Endothelial cell of umbilical vein (primary cell): Measurements from ENCODE around the gene IRF5. TPM values are rescaled to one million over a fixed set of nuclear protein-coding genes. Genes with fewer than 3 reads are reported as not detected.

Experiments
- BruUV-seq: library from RNA; stranded (reverse); fragments of 400-500 nt; replicated peaks from 2 replicates; lab custom pipeline; 2021; lab: Mats Ljungman, UMichigan
- CTCF ChIA-PET: fragments of 300-600, 350-600 bp; sonication (Branson Sonifier 250); formaldehyde crosslinking; loops from one replicate; lab custom pipeline; 2021; ENCODE audit warnings: antibody characterized with exemption, inconsistent platforms; lab: Charles Lee
- POLR2A ChIA-PET: fragments of 300-600, 350-600 bp; sonication (Branson Sonifier 250); formaldehyde crosslinking; loops from one replicate; lab custom pipeline; 2021; ENCODE audit warnings: antibody characterized with exemption, inconsistent platforms; lab: Charles Lee
- DNase-seq: peaks from one replicate; pipeline ENCODE4 v3.0.0-alpha.2; 2011; ENCODE audit warnings: low read depth, low spot score
- FAIRE-seq: peaks from 2 replicates; lab custom pipeline; 2011; peaks lifted over from hg19 to GRCh38; lab: Jason Lieb, UNC
- H2AFZ ChIP-seq: 2 replicates; pipeline ENCODE4 v1.6.0; 2012; ENCODE audit warnings: low read depth, low read length, control low read depth, inconsistent platforms
- H3K27ac ChIP-seq: 2 replicates; pipeline ENCODE4 v1.5.1; 2011; ENCODE audit warnings: low read depth, mild to moderate bottlenecking, control low read depth, low read length, moderate library complexity; ENCODE audit not compliant: insufficient read depth
- H3K27me3 ChIP-seq, 2 experiments: 2 replicates each; pipeline versions ENCODE4 v1.6.0 to v1.6.1; 2011; ENCODE audit warnings: low read length in 2 of 2, mixed read lengths in 1 of 2; ENCODE audit not compliant: control insufficient read depth in 2 of 2, insufficient read depth in 2 of 2
- H3K36me3 ChIP-seq, 2 experiments: 2 replicates in 1 of 2; 3 replicates in 1 of 2; pipeline ENCODE4 v1.5.1; 2011; ENCODE audit warnings: low read length in 2 of 2, mild to moderate bottlenecking in 1 of 2, moderate library complexity in 1 of 2; ENCODE audit not compliant: control insufficient read depth in 2 of 2, insufficient read depth in 2 of 2; ENCODE audit errors: extremely low read depth in 1 of 2
- H3K4me1 ChIP-seq: 3 replicates; pipeline ENCODE4 v1.5.1; 2011; ENCODE audit warnings: mild to moderate bottlenecking, low read length; ENCODE audit not compliant: control insufficient read depth, insufficient read depth; ENCODE audit errors: extremely low read depth
- H3K4me2 ChIP-seq: 2 replicates; pipeline ENCODE4 v1.6.1; 2011; ENCODE audit warnings: low read length, control low read depth, mixed read lengths; ENCODE audit not compliant: insufficient read depth
- H3K4me3 ChIP-seq, 3 experiments: fragments of 200-600 bp in 1 of 3; sonication (generic), shearing (Covaris generic) in 1 of 3; replicated peaks in 1 of 3; 2 replicates each; pipeline ENCODE4 v1.5.1; 2011 to 2016; ENCODE audit warnings: control low read depth in 3 of 3, low read length in 3 of 3, mild to moderate bottlenecking in 2 of 3, inconsistent platforms in 1 of 3, low read depth in 1 of 3, moderate library complexity in 1 of 3; ENCODE audit not compliant: insufficient read depth in 1 of 3
- H3K79me2 ChIP-seq: 2 replicates; pipeline ENCODE4 v1.6.0; 2012; ENCODE audit warnings: low read length, inconsistent platforms; ENCODE audit not compliant: control insufficient read depth, insufficient read depth
- H3K9ac ChIP-seq: replicated peaks from 2 replicates; pipeline ENCODE3; 2011; ENCODE audit warnings: low read length, control low read depth; ENCODE audit not compliant: insufficient read depth; ENCODE audit errors: extremely low read depth
- H3K9me1 ChIP-seq: replicated peaks from 3 replicates; pipeline ENCODE4 v1.6.0; 2011; ENCODE audit warnings: mild to moderate bottlenecking, low read length; ENCODE audit not compliant: control insufficient read depth, insufficient read depth; ENCODE audit errors: extremely low read depth
- H3K9me3 ChIP-seq: replicated peaks from 2 replicates; pipeline ENCODE4 v1.5.1; 2012; ENCODE audit warnings: low read length, inconsistent platforms; ENCODE audit not compliant: control insufficient read depth, insufficient read depth
- H4K20me1 ChIP-seq: replicated peaks from 2 replicates; pipeline ENCODE3; 2011; ENCODE audit warnings: mild to moderate bottlenecking, low read length; ENCODE audit not compliant: control insufficient read depth, insufficient read depth; ENCODE audit errors: extremely low read depth
- CTCF ChIP-seq, 2 donors: IDR thresholded peaks; 1 replicate in 1 of 2; 2 replicates in 1 of 2; pipeline ENCODE4 v1.5.1; 2011; ENCODE audit warnings: low read length in 2 of 2, mild to moderate bottlenecking in 2 of 2, moderate library complexity in 2 of 2, control low read depth in 1 of 2, inconsistent platforms in 1 of 2, low read depth in 1 of 2; ENCODE audit not compliant: insufficient read depth in 1 of 2; ENCODE audit errors: extremely low read depth in 1 of 2
- EZH2 ChIP-seq: IDR thresholded peaks from 2 replicates; pipeline ENCODE4 v1.6.1; 2012; ENCODE audit warnings: borderline replicate concordance, low read depth, mild to moderate bottlenecking, moderate library complexity, low read length, inconsistent platforms; ENCODE audit not compliant: severe bottlenecking
- FOS ChIP-seq: IDR thresholded peaks from 2 replicates; pipeline ENCODE4 v1.6.1; 2011; ENCODE audit warnings: mild to moderate bottlenecking, low read length, moderate library complexity, borderline replicate concordance; ENCODE audit not compliant: insufficient read depth
- GATA2 ChIP-seq: IDR thresholded peaks from 2 replicates; pipeline ENCODE4 v1.7.0; 2011; ENCODE audit warnings: low read depth, mild to moderate bottlenecking, moderate library complexity, mixed read lengths, low read length; ENCODE audit not compliant: insufficient read length, insufficient read depth
- JUN ChIP-seq: IDR thresholded peaks from 2 replicates; pipeline ENCODE4 v1.6.1; 2011; ENCODE audit warnings: borderline replicate concordance, low read depth; ENCODE audit not compliant: insufficient read length, insufficient read depth
- MAX ChIP-seq: IDR thresholded peaks from 2 replicates; pipeline ENCODE4 v1.6.1; 2011; ENCODE audit not compliant: insufficient read depth, insufficient read length
- MYC ChIP-seq: IDR thresholded peaks from one replicate; pipeline ENCODE4 v1.6.1; 2011; ENCODE audit warnings: mild to moderate bottlenecking, low read depth, low read length
- POLR2A ChIP-seq: IDR thresholded peaks from 2 replicates; pipeline ENCODE4 v1.6.1; 2012; ENCODE audit warnings: low read depth, mild to moderate bottlenecking, control low read depth, low read length
- POLR2AphosphoS5 ChIP-seq: IDR thresholded peaks from 2 replicates; pipeline ENCODE4 v1.6.1; 2012; ENCODE audit warnings: low read depth, mild to moderate bottlenecking, control low read depth, low read length, moderate library complexity; ENCODE audit not compliant: insufficient read depth
- dilution Hi-C: fragments of 300-500 bp; cut with MboI; formaldehyde crosslinking; loops from one replicate; pipeline ENCODE4 v1.15.0; 2019; ENCODE audit warnings: low sequenced_read_pairs; ENCODE audit not compliant: extremely low pct_ligation_motif_present
- intact Hi-C: fragments of 100-400 bp; cut with micrococcal nuclease; formaldehyde crosslinking; loops from one replicate; pipeline ENCODE4 v1.10.0; 2022
- polyA plus RNA-seq, 4 experiments: library from polyadenylated mRNA; depleted of rRNA in 3 of 4; stranded (reverse) in 3 of 4; unstranded in 1 of 4; fragments of >200 nt; gene quantifications; 2 replicates each; pipeline versions ENCODE4 v1.2.1 to v1.2.3, GENCODE V29; 2011 to 2012; ENCODE audit warnings: missing spikeins in 1 of 4
- total RNA-seq: library from RNA; stranded (reverse); gene quantifications from 2 replicates; pipeline ENCODE4 v1.2.3, GENCODE V29; 2021

Gene IRF5
- total and polyA plus RNA-seq, 2 donors (not counting 3 experiments of a cell fraction or from before 2014, with no cell fraction given), result 0.31 to 0.36 TPM

DNA sequence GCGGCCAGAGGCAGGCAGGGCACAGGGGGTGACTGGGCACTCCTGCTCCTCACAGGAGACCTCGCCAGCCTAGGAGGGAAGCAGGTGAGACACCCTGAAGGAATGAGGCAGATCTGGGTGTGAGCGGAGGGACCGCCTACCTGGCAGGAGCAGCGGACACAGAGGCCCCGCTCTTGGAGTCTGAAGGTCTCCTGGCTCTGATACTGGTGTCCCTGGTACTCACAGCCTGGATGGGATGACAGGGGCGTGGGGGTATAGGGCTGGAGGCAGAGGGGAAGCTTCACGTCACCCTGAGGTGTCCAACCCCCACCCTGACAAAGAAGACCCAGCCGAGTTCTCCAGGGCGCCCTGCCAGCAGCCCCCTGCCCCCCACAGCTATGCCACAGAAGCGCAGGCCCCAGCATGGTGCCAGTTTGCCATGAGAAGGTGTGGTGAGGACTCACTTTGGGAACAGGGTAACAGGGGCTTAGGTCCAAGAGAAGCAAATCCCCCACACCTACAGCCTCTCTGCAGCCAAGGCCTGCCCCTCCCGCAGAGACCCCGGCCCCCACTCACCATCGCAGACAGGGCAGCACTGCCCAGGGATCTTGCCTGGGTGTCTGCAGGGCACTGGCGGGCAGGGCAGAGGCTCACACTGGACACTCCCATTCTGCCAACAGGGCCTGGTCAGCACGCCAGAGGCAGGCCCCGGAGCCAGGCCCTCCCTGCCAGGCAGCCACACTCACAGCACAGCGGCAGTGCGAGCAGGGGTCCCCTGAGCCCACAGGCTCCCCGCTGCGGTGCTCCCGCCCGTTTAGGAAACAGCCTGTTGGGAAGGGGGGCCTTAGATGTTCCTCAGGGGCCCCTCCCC lies 44.3 kb upstream of the IRF5 start:
- no peak overlapping the region for H3K4me3 ChIP-seq
- no peak overlapping the region for H3K9ac ChIP-seq
- H3K9me3 ChIP-seq, result no peaks in the 10 kb centered on the region
- POLR2A ChIA-PET, result no interaction called here
- dilution Hi-C loops, result no loop called here
- no peak overlapping the region for H3K27ac ChIP-seq
- no peak for DNase-seq
- H3K36me3 ChIP-seq, result no peaks in the 10 kb centered on the region
- peaks cover 6 to 16% of the 10 kb centered on the region in 2 experiments for H3K27me3 ChIP-seq
- no peaks in the 10 kb centered on the region for H4K20me1 ChIP-seq
- H3K9me1 ChIP-seq, result no peaks in the 10 kb centered on the region
- no peaks in the 10 kb centered on the region for H3K4me1 ChIP-seq
- BruUV-seq, result no TSS peak
- FAIRE-seq, result no peak
- no peaks in the 10 kb centered on the region for H3K79me2 ChIP-seq
- TF ChIP-seq POLR2A (no peak), CTCF (IDR thresholded peaks at IDR 0.05; ENCODE audit: extremely low read depth in 1 of 2, insufficient read depth in 1 of 2, low read depth in 1 of 2, low read length in 2 of 2) (no peak), POLR2AphosphoS5 (no peak), FOS (no peak), GATA2 (no peak), JUN (no peak), EZH2 (no peak), MYC (no peak), MAX (no peak)
- H3K4me2 ChIP-seq, result no peak overlapping the region
- intact Hi-C loops, result no loop called here
- H2AFZ ChIP-seq, result no peak overlapping the region
- CTCF ChIA-PET, result no interaction called here
